HUDEP-2 (cell line): ENCODE data around the gene SYT7.

Source experiments
- DNase-seq, 76 experiments: peaks; one replicate each; lab custom pipeline; 2025; ENCODE audit not compliant: unreplicated experiment in 76 of 76; lab: John Stamatoyannopoulos, UW

Gene SYT7

DNA sequence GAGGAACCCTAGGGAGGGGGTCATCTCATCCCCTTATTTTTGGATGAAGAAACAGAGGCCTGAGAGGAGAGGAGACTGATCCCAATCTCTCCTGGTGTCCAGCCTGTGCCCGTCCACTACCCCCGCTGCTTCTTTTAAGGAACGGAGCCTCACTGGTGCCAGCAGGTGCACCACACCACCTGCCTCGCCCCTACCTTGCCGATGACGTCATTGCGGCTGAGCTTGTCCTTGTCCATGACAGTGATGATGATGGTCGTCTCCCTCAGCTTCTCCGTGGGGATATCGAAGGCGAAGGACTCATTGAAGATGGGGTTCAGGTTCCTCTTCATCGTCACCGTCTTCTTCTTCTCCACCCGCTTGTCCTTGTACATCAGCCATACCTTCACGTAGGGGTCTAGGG is 58.0 kb downstream of the SYT7 start:
- no peak for DNase-seq

DNA sequence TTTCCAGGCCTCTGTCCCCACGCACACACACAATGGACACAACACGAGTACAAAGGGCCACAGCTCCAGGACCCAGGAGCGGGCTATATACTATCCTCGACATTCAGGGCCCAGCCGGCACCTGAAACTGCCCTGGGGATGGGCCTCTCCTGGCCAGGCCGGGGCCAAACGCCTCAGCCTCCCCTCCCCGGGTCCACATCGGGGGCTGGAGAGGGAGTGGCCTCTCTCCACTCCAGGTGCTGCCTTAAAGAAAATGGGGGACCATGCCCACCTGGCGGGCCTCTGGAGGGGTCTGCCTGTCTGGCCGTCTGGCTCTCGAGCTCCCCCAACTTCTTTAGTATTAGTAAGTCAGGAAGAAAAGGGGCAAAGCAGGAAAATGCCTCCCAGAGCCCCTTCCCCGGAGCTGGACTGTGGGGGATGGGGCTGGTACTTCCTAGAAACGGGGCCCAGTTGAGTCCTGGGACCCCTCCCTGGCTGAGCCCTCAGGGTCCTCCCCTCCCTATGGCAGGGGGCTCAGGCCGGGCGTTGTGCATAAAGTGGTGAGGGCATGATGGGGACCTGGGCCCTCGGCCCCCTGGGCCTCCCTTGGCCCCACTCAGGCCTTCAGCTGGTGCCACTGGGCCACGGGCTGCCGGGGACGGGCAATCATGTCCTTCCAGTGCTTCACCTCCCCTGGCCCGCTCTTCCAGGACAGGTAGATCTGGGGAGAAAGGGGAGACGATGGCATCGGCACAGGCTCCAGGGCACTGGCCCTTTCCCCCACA is 62.7 kb downstream of the SYT7 start:
- no peak for DNase-seq

DNA sequence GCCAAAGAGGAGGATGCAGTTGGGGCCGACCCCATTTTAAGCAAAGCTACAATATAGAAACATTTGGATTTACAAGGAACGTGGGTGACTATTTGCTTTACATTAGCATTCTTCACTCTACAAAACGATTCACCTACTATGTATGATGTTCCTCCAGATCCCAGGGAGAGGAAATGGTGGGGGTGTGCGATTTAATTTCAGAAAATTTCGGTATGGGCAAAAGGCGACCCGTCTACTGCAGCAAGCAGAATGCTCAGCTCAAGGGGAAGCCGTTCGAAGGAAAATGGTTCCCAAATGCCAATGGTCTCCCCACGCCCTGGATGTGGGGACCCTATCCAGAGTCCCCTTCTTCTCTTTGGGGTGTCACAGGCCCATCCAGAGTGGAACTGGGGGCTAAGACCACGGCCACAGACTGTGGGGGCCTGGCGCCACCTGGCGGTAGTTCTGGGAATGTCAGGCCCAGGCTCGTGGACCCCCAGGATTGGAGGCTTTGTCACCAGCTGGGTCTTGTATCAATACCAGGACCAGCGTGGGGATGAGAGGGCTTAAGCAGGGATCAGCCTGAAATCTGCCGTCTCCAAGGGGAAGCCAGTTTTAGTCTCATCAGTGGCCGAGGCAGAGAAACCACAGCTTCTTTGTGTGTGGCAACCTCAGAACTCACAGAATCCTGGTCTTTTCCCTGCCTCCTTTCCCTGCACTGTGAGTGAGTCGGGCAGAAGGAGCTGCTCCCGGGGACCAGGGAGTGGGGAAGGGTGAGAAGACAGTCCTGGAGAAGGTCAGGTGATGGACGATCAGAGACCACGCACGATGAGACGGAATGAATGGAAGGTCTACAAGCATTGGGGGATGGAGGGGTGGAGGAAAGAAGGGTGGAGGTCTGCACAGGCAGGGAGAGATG is 64.0 kb downstream of the SYT7 start:
- peak in 20 of 76 experiments; percentile 1 to 42 (median 16) for DNase-seq

GRCh38 chr11:61516191-61516590 is 64.7 kb downstream of the SYT7 start:
- no peak for DNase-seq

GRCh38 chr11:61515686-61516085 is 65.2 kb downstream of the SYT7 start:
- DNase-seq: no peak

DNA sequence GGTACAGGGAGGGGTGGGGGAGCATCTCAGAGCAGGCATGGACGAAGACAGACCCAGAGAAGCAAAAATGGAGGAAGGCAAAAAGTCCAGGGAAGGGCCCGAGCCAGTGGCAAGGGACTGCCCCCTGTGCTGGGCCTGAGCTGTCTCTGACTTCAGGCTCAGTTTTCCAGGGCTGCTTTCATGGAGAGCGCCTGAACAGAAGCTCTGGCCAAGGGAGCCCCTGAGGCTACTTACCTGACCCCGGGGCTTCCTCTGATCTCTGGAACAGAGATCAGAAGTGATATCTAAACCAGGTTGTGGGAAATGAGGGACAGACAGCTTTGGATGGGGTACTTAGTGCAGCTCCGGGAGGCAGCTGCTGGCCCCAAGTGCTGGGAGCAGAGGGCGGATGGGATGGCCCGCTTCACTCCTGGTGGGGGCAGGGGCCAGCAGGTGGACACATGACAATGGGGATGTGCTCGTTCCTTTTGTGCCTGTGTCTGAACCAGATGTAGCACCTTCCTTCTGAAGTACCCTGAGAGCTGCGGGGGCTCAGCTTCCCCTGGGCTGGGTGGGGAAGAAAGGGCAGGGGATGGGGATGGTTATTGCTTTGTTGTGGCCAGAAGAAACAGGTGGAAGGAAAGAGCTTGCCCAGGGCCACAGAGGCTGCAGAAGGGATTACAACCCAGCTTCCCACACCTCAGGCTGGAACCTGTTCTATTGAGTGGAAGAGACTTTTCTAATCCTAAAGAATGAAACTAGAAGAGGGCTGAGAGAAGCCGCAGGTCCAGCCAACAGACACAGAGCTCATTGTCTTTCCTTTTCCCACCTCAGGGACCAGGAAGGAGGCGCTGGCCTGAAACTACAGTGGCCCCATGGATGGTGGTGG is 66.6 kb downstream of the SYT7 start:
- no peak for DNase-seq

DNA sequence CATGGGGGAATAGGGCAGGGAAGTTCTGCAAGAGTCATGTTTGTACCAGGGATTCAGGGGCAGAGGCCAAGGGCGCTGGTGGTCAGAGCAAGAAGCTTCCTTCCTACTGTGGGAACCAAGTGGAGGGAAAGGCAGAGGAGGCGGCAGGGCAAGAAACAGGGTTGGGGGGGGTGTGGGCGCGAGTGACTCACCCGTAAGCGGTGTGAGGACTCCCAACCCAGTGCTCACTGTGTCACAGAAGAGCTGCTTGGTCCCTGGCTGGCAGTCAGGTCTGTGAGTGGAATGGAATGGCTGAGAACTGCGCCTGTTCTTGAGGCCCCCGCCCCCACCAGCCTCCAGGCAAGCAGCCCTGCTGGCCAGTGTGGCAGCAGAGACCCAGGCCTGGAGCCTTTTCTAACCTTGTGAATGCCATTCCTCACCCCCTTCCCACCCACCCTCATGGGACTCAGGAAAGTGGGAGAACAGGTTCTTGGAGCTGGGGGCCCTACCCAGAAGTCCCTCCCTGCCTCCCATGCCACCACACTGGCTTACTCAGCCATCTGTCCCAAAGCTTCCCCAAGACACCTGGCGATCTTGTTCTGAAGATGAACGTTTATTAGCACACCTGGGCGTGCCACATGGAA is 67.6 kb downstream of the SYT7 start:
- no peak for DNase-seq

GRCh38 chr11:61512435-61512834 is 68.4 kb downstream of the SYT7 start:
- DNase-seq: no peak

- no peak for DNase-seq
Observed at GRCh38 chr11:61511383-61511782, 69.5 kb downstream of the SYT7 start.

DNA sequence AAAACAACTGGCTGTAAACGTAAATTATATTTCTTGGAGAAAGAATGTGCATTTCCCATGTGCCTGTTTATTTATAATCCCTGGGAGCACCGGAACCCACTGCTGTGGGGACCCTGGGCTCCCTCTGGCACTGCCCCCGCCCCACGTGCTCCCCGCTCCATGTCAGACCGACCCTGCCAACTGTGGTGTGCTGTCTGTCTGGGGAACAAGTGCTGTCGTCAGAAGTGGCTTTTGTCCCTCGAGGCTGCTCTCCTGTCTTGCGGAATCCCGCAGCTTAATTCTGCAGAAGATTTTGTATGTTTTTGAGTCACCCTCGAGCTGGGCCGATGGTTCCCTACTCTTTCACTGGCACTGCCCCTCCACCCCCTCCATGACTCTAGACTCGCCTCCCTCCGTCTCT is 69.9 kb downstream of the SYT7 start:
- no peak for DNase-seq

GRCh38 chr11:61510166-61510919 is 70.5 kb downstream of the SYT7 start:
- DNase-seq: no peak

DNA sequence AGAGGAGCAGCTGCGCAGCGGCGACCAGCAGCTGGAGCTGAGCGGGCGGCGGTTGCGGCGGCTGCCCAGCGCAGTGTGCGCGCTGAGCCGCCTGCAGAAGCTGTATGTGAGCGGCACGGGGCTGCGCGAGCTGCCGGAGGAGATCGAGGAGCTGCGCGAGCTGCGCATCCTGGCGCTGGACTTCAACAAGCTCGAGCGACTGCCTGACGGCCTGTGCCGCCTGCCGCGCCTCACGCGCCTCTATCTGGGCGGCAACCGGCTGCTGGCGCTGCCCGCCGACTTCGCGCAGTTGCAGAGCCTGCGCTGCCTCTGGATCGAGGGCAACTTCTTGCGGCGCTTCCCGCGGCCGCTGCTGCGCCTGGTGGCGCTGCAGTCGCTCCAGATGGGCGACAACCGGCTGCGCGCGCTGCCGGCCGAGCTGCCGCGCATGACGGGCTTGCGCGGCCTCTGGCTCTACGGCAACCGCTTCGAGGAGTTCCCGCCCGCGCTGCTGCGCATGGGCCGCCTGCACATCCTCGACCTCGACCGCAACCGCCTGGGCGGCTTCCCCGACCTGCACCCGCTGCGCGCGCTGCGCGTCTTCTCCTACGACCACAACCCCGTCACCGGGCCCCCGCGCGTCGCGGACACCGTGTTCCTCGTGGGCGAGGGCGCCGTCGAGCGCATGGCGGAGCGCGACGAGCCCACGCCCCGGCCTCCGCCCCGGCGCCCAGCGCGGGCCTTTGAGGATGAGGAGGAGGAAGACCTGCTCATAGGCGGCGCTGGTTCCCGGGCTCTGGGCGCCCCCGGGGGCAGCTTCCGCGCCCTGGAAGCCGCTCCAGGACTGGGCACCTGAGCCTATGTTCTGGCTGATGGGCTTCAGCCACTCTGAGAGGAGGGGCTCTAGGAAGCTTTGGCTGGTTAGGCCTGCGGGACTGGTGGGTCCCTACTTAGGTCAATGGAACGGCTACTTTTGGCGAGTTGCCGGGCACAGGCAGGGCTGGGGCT is 71.5 kb downstream of the SYT7 start:
- peak in 68 of 76 experiments; percentile 13 to 80 (median 58) for DNase-seq

GRCh38 chr11:61507962-61508861 is 72.7 kb downstream of the SYT7 start, which contains the start of gene LRRC10B:
LRRC10B (plus strand) TSS chr11:61508749; CDS start chr11:61508999, 250 bp downstream.
- peak in 4 of 76 experiments; percentile 7 to 10 (median 9) for DNase-seq

DNA sequence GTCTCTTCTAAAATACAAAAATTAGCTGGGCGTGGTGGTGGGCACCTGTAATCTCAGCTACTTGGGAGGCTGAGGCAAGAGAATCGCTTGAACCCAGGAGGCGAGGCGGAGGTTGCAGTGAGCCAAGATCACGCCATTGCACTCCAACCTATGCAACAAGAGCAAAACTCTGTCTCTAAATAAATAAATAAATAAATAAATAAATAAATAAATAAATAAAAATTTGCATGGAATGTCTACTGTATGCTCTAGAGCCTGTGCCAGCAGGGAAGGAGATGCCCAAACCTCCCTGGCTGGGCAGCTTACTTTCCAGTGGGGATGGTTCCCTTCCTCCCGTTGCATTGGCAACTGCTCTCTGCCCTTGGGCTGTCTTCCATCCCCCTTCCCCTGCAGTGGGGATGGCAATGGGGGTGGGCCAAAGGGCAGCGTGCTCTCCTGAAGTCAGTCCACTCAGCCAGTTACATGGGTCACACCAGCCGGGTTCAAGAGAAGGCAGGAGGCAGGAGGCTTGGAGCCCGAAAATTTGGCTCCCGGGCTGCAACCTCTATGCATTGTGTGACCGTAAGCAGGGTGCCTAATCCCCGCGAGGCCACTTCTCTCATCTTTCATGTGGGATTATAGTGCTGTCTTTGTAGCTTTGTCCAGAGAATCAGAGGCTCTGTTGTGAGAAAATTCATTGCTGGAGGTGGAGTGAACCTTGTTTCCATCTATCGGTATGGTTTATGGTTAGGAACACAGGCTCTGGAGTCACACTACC is 73.7 kb downstream of the SYT7 start:
- no peak for DNase-seq

- no peak for DNase-seq
Observed at GRCh38 chr11:61505640-61506155, 75.2 kb downstream of the SYT7 start.

DNA sequence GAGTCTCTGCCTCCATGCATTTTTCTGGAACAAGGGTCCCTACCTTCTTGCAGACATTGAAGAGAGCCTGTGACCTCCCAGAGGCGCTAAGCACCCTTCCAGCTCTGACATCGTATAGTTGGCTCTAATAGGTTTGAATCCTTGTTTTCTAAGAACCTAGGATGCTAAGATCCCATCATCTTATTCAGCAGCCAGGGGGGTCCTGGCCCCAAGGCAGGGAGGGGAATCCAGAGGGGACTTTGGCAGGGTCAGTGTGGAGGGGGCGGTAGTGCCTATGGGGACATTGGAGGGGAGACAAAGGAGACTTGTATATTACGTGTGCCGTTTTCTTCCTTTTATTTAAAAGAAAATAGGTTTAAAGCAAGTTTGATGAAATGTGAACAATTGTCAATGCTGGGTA is 75.8 kb downstream of the SYT7 start:
- no peak for DNase-seq
